Neural progenitor cell (in vitro differentiated cells): ENCODE results near the gene NDOR1. TPM values are rescaled to one million over a fixed set of nuclear protein-coding genes. Genes with fewer than 3 reads are reported as not detected.

Experiments
- DNase-seq: peaks from one replicate; pipeline ENCODE4 v3.0.0-alpha.2; 2016; ENCODE audit warnings: low spot score
- H2AFZ ChIP-seq: fragments of 200-600 bp; sonication (generic); replicated peaks from 2 replicates; pipeline ENCODE4 v1.6.1; 2016; ENCODE audit warnings: antibody characterized with exemption
- H3F3A ChIP-seq: fragments of 200-600 bp; sonication (generic); 2 replicates; pipeline ENCODE4 v1.6.1; 2016; ENCODE audit warnings: antibody characterized with exemption, low read depth
- H3K27ac ChIP-seq: fragments of 200-600 bp; sonication (generic); 2 replicates; pipeline ENCODE4 v1.5.1; 2016; ENCODE audit warnings: mild to moderate bottlenecking
- H3K27me3 ChIP-seq: fragments of 200-600 bp; sonication (generic); 2 replicates; pipeline ENCODE4 v1.6.1; 2016; ENCODE audit warnings: mild to moderate bottlenecking, moderate library complexity
- H3K36me3 ChIP-seq: fragments of 200-600 bp; sonication (generic); 2 replicates; pipeline ENCODE4 v1.5.1; 2016
- H3K4me1 ChIP-seq: fragments of 200-600 bp; sonication (generic); 2 replicates; pipeline ENCODE4 v1.6.1; 2016; ENCODE audit warnings: mixed run types
- H3K4me2 ChIP-seq: fragments of 200-600 bp; sonication (generic); 2 replicates; pipeline ENCODE4 v1.6.1; 2016
- H3K4me3 ChIP-seq: fragments of 200-600 bp; sonication (generic); 2 replicates; pipeline ENCODE4 v1.5.1; 2016
- H3K79me2 ChIP-seq: fragments of 200-600 bp; sonication (generic); 2 replicates; pipeline ENCODE4 v1.6.1; 2016; ENCODE audit warnings: low read depth
- H3K9ac ChIP-seq: fragments of 200-600 bp; sonication (generic); 2 replicates; pipeline ENCODE4 v1.6.1; 2016
- H3K9me3 ChIP-seq: fragments of 200-600 bp; sonication (generic); 2 replicates; pipeline ENCODE4 v1.5.1; 2016; ENCODE audit warnings: low read depth
- H4K20me1 ChIP-seq: fragments of 200-600 bp; sonication (generic); 2 replicates; pipeline ENCODE4 v1.6.1; 2016; ENCODE audit warnings: low read depth
- H3K27ac Mint-ChIP-seq: 3 replicates; pipeline ENCODE4 v1.8.0; 2021; ENCODE audit warnings: mixed read lengths
- H3K27me3 Mint-ChIP-seq: 2 replicates; pipeline ENCODE4 v1.8.0; 2022; ENCODE audit warnings: low read depth, mild to moderate bottlenecking, inconsistent platforms, moderate library complexity, mixed read lengths; ENCODE audit not compliant: insufficient read depth
- H3K36me3 Mint-ChIP-seq: 3 replicates; pipeline ENCODE4 v1.8.0; 2021; ENCODE audit warnings: mixed read lengths
- H3K4me1 Mint-ChIP-seq: 3 replicates; pipeline ENCODE4 v1.8.0; 2021; ENCODE audit warnings: mixed read lengths
- H3K4me3 Mint-ChIP-seq: 3 replicates; pipeline ENCODE4 v1.8.0; 2021; ENCODE audit warnings: mild to moderate bottlenecking, moderate library complexity, mixed read lengths
- H3K9me3 Mint-ChIP-seq: 3 replicates; pipeline ENCODE4 v1.8.0; 2020; ENCODE audit warnings: mixed read lengths
- EZH2 ChIP-seq: fragments of 200-600 bp; sonication (generic); IDR thresholded peaks from 2 replicates; pipeline ENCODE4 v1.6.1; 2017; ENCODE audit warnings: antibody characterized with exemption, mild to moderate bottlenecking, moderate library complexity
- EZH2phosphoT487 ChIP-seq: fragments of 200-600 bp; sonication (generic); IDR thresholded peaks from 2 replicates; pipeline ENCODE4 v1.6.1; 2017; ENCODE audit warnings: antibody characterized with exemption
- total RNA-seq: library from RNA; depleted of rRNA; stranded (reverse); fragments of >200 nt; gene quantifications from 2 replicates; pipeline ENCODE4 v1.2.3, GENCODE V29; 2015; ENCODE audit warnings: low replicate concordance
- TF ChIP-seq, protein P1 (sequence below): fragments of 200-600 bp; sonication (generic); IDR thresholded peaks from 2 replicates; pipeline ENCODE4 v1.5.1; 2017; ENCODE audit warnings: antibody characterized with exemption, mild to moderate bottlenecking

NDOR1 gene
- total RNA-seq, 1 donor from 2014 or later, result 5.1 TPM

- Histone ChIP-seq H4K20me1 (peaks cover 7% of the 10 kb centered on the region), H3K27ac (no peak overlapping the region), H3K4me3 (no peak overlapping the region), H3K9ac (no peak overlapping the region), H3K9me3 (no peaks in the 10 kb centered on the region), H3K79me2 (no peaks in the 10 kb centered on the region), H3K4me2 (no peak overlapping the region), H3K27me3 (peaks cover 25% of the 10 kb centered on the region), H3F3A (peaks cover 12% of the 10 kb centered on the region), H3K4me1 (peaks cover 13% of the 10 kb centered on the region), H2AFZ (no peak overlapping the region), H3K36me3 (no peaks in the 10 kb centered on the region)
- Mint-ChIP-seq H3K4me1 (no peaks in the 10 kb centered on the region), H3K9me3 (no peaks in the 10 kb centered on the region), H3K27ac (no peak overlapping the region), H3K4me3 (peak overlapping the region; percentile 10), H3K27me3 (peaks cover 2% of the 10 kb centered on the region), H3K36me3 (no peaks in the 10 kb centered on the region)
- no peak for DNase-seq
- no peak for TF ChIP-seq EZH2
- TF ChIP-seq, protein P1, sequence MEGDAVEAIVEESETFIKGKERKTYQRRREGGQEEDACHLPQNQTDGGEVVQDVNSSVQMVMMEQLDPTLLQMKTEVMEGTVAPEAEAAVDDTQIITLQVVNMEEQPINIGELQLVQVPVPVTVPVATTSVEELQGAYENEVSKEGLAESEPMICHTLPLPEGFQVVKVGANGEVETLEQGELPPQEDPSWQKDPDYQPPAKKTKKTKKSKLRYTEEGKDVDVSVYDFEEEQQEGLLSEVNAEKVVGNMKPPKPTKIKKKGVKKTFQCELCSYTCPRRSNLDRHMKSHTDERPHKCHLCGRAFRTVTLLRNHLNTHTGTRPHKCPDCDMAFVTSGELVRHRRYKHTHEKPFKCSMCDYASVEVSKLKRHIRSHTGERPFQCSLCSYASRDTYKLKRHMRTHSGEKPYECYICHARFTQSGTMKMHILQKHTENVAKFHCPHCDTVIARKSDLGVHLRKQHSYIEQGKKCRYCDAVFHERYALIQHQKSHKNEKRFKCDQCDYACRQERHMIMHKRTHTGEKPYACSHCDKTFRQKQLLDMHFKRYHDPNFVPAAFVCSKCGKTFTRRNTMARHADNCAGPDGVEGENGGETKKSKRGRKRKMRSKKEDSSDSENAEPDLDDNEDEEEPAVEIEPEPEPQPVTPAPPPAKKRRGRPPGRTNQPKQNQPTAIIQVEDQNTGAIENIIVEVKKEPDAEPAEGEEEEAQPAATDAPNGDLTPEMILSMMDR, result no peak
- no peak for TF ChIP-seq EZH2phosphoT487
These were observed 14.3 kb downstream of the NDOR1 start for GRCh38 chr9:137219757-137220316.

GRCh38 chr9:137220317-137221094 is 15.0 kb downstream of the NDOR1 start:
- no peaks in the 10 kb centered on the region for H3K9me3 Mint-ChIP-seq
- peak overlapping the region; percentile 57 for H3K4me3 Mint-ChIP-seq
- no peak for TF ChIP-seq EZH2
- TF ChIP-seq, protein P1, result no peak
- peaks cover 2% of the 10 kb centered on the region for H3K27me3 Mint-ChIP-seq
- H3K27ac ChIP-seq, result no peak overlapping the region
- peaks cover 13% of the 10 kb centered on the region for H3K4me1 ChIP-seq
- H4K20me1 ChIP-seq, result peaks cover 7% of the 10 kb centered on the region
- no peaks in the 10 kb centered on the region for H3K36me3 Mint-ChIP-seq
- H3K9me3 ChIP-seq, result no peaks in the 10 kb centered on the region
- H3K79me2 ChIP-seq, result no peaks in the 10 kb centered on the region
- H3K4me2 ChIP-seq, result no peak overlapping the region
- H3F3A ChIP-seq, result peaks cover 12% of the 10 kb centered on the region
- no peaks in the 10 kb centered on the region for H3K36me3 ChIP-seq
- no peak for DNase-seq
- H3K4me3 ChIP-seq, result no peak overlapping the region
- H3K4me1 Mint-ChIP-seq, result no peaks in the 10 kb centered on the region
- H3K27ac Mint-ChIP-seq, result no peak overlapping the region
- H3K9ac ChIP-seq, result no peak overlapping the region
- peaks cover 25% of the 10 kb centered on the region for H3K27me3 ChIP-seq
- no peak overlapping the region for H2AFZ ChIP-seq

DNA sequence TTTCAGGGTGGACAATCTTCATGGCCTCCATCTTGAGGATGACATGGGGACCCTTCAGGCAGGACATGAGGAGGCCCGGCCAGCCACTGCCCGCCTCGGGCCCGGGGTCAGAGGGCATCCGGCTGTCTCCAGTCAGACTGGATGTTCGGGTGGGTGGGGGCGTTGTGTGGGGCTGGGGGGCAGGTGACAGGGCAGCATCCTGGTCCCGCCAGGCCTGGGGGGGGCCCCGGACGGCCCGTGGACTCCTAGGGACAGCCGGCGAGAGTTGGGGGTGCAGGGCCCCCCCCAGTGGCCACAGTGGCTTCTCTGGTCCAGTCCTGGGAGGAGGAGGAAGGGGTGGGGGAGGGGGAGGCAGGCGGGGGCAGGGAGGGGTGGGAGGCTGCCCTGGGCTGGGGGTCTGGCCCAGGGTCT is 15.6 kb downstream of the NDOR1 start:
- TF ChIP-seq EZH2phosphoT487, result no peak
- TF ChIP-seq EZH2, result no peak
- TF ChIP-seq, protein P1, result no peak

More for the DNA sequence above, 15.6 kb downstream of the NDOR1 start:
- Mint-ChIP-seq H3K9me3 (no peaks in the 10 kb centered on the region), H3K36me3 (no peaks in the 10 kb centered on the region), H3K27ac (no peak overlapping the region), H3K4me1 (no peaks in the 10 kb centered on the region), H3K27me3 (peaks cover 2% of the 10 kb centered on the region), H3K4me3 (no peak overlapping the region)
- Histone ChIP-seq H3K4me2 (peak overlapping the region; percentile 92), H4K20me1 (peaks cover 7% of the 10 kb centered on the region), H3F3A (peaks cover 12% of the 10 kb centered on the region), H3K9me3 (no peaks in the 10 kb centered on the region), H3K79me2 (no peaks in the 10 kb centered on the region), H3K4me1 (peaks cover 13% of the 10 kb centered on the region), H3K9ac (no peak overlapping the region), H3K36me3 (no peaks in the 10 kb centered on the region), H3K27me3 (peaks cover 25% of the 10 kb centered on the region), H3K27ac (no peak overlapping the region), H2AFZ (no peak overlapping the region), H3K4me3 (peak overlapping the region; percentile 56)
- DNase-seq, result no peak
